CD4-positive, alpha-beta T cell treated with Interleukin-21 for 1 hour (primary cell): ENCODE results near the gene HM13.
"Not testable (repeated sequence)": the region's sequence is repeated elsewhere in the genome, so short reads cannot be mapped to it uniquely, and the experiment has no call there.

ENCODE experiments used
- DNase-seq: peaks from one replicate; pipeline ENCODE4 v3.0.0-alpha.2; 2020

HM13 gene

GRCh38 chr20:31594002-31594557 lies 79.8 kb downstream of the HM13 start:
- DNase-seq, result no peak

GRCh38 chr20:31594558-31595379 lies 80.5 kb downstream of the HM13 start:
- no peak for DNase-seq

GRCh38 chr20:31595380-31595653 lies 81.1 kb downstream of the HM13 start:
- no peak for DNase-seq

- no peak for DNase-seq
These were observed 81.6 kb downstream of the HM13 start for GRCh38 chr20:31595654-31596411.

- DNase-seq, result not testable (repeated sequence)
These were observed 82.1 kb downstream of the HM13 start for GRCh38 chr20:31596412-31596715.

- DNase-seq, result no peak
These were observed 82.7 kb downstream of the HM13 start for GRCh38 chr20:31596831-31597480.

GRCh38 chr20:31597481-31597855 lies 83.2 kb downstream of the HM13 start:
- DNase-seq, result no peak

- no peak for DNase-seq
These were observed 88.2 kb downstream of the HM13 start for GRCh38 chr20:31602431-31602778.

- DNase-seq, result peak; percentile 59
These were observed 88.7 kb downstream of the HM13 start for GRCh38 chr20:31602779-31603441.

- peak; percentile 85 for DNase-seq
These were observed 89.8 kb downstream of the HM13 start for GRCh38 chr20:31603822-31604566.

GRCh38 chr20:31604567-31605030 lies 90.4 kb downstream of the HM13 start:
- no peak for DNase-seq

- peak; percentile 92 for DNase-seq
These were observed 91.0 kb downstream of the HM13 start, which contains the start of gene ID1 for GRCh38 chr20:31605031-31605901. TSS of gene ID1 (plus strand) at chr20:31605289. CDS start at chr20:31605388, 99 bp downstream.

- peak; percentile 10 for DNase-seq
These were observed 91.9 kb downstream of the HM13 start for GRCh38 chr20:31605902-31606803.

- no peak for DNase-seq
These were observed 92.8 kb downstream of the HM13 start for GRCh38 chr20:31606804-31607639.

- DNase-seq, result no peak
These were observed 93.5 kb downstream of the HM13 start for GRCh38 chr20:31607640-31608250.

- DNase-seq, result no peak
These were observed 94.2 kb downstream of the HM13 start for GRCh38 chr20:31608251-31608945.

GRCh38 chr20:31612271-31612640 lies 98.0 kb downstream of the HM13 start:
- not testable (repeated sequence) for DNase-seq

- no peak for DNase-seq
These were observed 101.2 kb downstream of the HM13 start for GRCh38 chr20:31615416-31615815.
